LoVo (cell line): ENCODE results near the gene RPL36.
A peak's percentile ranks its signal among the peaks of the same experiment; 100 is the strongest.
"Not testable (repeated sequence)": the region's sequence is repeated elsewhere in the genome, so short reads cannot be mapped to it uniquely, and the experiment has no call there.

Experiments used
- DNase-seq: peaks from one replicate; pipeline ENCODE4 v3.0.0-alpha.2; 2016; ENCODE audit warnings: low spot score

RPL36 gene

DNA sequence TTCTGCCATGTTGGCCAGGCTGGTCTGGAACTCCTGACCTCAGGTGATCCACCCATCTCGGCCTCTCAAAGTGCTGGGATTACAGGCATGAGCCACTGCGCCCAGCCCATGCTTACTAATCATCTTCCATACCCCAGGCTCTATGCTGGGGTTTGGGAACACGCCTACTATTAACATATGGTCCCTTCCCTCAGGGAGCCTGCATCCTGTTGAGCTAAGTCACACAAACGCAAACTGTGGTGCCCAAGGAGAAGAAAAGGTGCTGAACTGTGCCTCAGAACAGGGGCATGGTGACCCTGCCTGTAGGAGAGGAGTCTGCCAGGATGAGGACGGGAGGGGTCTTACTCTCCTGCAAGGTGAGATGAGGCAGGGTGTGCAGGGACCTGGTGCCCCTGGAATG lies 15.4 kb upstream of the RPL36 start:
- DNase-seq: no peak

DNA sequence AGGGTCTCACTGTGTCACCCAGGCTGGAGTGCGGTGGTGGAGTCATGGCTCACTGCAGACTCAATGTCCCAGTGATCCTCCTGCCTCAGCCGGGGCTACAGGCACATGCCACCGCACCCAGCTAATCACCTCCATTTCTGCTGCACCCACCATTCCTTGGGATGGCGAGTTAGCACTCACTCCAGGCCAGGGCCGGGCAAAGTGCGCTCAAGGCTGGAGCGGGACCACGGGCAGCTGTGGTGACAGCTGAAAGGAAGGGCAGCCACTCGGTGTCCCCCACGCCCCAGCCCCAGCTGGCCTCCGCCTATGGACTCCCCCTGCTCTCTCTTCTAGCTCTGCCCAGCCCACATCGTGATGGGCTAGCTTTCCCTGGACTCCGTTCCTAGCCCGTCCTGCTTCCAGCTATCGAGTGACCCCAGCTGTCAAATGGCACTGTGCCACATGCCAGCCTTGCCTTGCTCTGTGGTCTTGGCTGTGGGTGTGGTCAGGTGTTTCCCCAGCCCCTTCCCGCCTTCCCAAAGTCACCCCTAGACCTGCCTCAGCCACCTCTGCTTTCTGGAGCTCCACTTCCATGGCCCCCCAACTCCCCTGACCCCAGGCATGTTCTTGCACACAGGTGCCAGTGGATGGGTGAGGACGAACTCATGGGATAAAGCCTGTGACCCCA lies 13.9 kb upstream of the RPL36 start:
- DNase-seq: no peak

DNA sequence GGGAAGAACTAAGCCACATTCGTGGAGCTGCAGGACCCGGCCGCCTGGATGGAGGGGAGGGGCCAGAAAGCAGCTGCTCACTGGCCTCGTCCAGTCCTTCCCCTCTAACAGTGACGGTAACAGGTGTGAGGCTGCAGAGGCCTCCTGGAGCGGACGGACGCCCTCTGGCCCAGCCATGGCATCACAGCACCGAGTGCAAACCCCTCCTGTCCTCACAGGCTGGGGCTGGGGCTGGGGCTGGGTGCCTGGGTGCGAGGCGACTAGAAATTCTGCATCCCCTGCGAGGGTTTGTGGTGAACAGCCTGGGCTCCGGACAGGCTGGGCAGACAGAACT lies 13.4 kb upstream of the RPL36 start:
- DNase-seq: no peak

DNA sequence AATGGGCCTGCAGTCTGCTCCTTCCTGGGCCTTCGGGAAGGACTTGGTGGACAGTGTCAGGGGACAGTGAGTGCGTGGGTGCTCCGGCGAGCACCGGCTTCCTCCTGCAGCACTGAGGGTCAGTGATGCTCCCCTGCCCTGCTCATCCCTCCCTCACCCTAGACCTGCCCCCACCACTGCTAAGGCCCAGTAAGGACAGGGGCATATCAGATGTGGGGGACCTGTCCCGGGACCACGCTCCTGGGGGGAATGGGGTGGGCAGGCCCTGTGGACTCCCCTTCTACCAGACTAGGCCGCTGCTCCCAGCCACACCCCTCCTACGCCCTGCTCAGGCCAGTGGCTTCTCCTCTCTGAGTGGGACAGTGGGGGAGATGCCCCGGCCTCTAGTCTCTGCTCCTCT lies 13.0 kb upstream of the RPL36 start:
- DNase-seq: no peak

DNA sequence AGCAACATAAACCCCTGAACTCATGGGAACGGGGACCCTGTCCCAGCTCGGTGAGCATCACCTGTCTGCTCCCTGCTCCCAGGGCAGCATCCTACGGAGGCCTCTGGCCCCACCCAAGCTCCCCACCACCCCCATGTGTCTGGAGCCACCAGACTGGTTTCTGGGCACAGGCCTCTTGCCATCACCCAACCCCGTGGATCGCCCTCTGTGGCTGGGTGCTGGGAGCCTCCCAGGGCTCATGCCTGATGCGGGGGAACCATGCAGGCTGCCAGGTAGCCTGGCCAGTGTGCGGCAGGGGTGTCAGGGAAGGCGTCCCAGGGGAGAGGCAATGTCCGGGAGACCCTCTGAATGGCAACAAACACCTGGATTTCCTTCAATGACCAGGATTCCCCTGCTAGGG lies 12.5 kb upstream of the RPL36 start:
- no peak for DNase-seq

DNA sequence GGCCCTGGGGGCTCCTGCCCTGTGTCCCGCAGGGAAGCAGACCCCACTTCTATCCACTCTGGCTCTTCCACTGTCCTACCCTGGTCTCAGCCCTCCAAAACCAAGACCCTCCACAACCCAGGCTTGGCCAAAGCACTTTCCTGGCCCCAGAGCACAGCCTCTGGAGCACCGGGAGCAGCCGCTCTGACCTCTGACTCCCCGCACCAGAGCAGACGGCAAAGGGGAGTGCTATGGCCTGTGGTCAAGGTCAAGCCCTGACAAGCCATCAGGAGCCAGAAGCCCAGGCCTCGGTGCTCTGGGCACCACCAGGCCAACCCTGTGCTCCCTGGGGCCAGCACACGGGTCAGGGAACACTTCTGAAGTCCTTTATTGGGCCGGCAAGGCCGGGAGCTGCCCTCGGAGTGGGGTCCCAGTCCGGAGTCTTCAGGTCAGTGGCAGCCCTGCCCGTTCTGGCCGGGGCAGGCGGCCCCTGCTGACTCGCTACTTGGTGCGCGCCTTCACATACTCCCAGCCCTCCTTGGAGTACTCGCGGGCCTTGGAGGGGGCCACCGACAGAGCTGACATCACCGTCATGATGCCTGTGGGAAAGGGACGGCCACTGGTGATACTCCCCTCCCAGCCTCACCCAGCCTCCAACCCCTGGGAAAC lies 11.9 kb upstream of the RPL36 start:
- DNase-seq: no peak

DNA sequence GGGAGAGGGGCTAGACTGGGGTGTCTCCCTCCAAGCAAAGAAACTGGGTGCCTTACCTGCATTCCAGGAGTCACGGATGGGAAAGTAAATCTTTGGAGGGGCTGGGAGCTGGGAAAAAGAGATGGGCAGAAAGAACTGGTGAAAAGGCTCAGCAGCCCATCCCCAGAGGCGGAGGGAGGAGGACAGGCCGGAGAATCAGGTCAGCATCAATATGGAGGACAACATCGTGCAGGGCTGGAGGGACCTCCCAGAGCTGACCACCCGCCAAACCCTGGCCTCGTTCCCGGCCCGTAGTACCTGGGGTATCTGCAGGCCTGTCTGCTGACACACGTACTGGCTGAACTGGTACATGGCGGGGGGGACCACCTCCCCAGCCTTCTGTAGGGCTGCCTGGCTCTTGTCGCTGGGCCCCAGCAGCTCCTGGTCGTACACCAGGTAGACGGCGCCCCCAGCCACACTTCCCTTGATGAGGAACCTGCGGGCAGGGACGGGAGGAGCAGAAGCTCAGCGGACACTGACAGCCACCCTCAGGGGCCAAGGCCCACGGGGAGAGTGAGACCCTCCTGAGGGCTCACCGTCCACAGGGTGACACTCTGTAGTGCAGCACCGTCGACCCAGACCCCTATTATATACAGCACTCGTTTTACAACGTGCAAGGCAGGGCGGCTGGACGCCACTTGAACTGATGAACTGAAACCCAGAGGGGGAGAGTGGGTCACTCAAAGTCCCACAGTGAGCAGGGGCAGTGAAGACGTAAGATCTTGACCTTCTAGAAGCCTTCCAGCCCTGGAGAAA lies 10.6 kb upstream of the RPL36 start:
- DNase-seq: no peak

DNA sequence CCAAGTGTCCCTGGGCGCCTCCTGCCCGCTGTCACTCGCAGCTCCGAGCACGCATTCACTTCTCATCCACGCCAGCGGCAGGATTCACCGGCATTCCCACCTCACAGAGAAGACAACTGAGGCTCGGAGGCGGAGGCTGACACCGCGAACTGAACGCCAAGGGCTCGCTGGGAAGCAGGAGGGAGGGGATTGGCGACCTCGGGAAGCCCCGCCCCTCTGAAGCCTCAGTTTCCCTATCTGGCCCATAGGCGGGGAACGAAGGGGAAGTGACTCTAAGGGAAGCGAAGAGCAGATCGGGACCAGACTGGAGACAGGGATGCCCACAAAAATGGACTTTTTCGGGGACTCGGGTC lies 10.0 kb upstream of the RPL36 start:
- DNase-seq: no peak

DNA sequence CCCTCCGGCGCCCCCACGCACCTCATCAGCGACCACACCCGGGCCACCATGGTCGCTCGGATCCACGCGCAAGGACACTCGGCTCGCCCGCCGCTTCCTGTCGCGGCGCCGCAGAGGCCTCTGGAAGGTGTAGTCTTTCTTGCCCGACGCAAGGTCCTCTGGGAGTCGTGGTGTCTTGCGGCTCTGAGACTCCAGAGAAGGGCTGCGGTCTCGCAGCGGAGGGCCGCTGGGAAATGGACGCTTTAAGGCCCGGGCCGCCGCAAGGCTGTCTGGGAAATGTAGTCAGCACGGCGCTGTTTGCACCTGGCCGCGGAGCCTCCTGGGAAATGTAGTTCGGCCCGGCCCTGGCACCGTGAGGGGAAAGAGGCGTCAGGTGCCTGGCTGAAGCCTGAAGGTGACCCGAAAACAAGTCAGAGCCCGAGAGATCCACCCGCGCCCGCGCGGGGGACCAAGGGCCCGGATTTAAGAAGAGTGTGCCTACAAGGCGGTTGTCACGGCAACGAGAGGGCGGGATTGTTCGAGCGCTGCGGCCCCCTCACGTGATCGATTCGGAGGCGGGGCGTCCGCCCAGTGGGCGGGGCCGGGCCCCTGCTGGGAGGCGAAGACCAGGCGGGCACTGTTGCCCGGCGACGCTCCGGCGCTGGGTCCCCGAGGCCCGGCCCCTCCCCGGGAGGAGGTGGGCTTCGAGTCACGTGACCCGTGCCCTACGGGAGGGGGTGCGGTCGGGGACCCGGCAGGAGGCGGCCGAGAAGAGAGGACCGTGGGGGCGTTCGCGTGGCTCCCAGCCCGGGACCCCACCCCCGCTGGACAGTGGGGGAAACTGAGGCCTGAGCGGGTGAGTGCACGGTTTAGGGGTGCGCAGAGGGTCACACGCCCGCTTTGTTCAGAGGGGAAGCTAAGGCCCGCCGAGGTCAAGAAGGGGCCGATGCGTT lies 9.4 kb upstream of the RPL36 start, which contains the start of the genes HSD11B1L and MICOS13:
Gene HSD11B1L (plus strand): TSS at position 591 of the 932 bp plus-strand sequence. CDS start 3,806 bp downstream, outside the sequence.
Gene MICOS13 (minus strand): TSS at position 80 of the 932 bp plus-strand sequence. CDS start 30 bp downstream, at position 50.
- DNase-seq: peak; percentile 98

DNA sequence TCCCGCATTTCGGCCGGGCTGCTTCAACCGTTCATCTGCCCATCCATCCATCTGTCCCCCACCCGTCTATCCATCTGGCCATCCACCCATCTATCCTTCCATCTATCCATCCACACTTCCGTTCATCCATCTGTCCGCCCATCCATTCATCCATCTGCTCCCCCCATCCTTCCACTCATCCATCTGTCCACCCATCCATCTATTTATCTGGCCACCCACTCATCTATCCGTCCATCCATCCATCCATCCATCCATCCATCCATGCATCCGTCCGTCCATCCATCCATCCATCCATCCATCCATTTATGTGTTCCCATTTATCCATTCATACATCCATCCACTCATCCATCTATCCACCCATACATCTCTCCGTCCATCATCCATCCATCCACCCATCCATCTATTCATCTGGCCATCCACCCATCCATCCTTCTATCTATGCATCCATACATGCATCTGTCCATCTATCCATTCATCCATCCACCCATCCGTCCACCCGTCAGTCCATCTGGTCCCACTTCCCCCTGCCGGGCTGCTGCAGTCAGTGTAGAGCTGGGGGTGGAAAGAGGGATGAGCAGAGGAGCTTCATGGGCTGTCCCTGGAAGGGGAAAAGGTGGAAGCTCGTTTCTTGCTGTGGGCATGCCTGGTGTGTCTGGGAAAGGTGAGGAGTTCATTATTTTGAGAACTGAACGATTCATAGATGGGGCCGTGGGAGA lies 8.5 kb upstream of the RPL36 start:
- DNase-seq: no peak

DNA sequence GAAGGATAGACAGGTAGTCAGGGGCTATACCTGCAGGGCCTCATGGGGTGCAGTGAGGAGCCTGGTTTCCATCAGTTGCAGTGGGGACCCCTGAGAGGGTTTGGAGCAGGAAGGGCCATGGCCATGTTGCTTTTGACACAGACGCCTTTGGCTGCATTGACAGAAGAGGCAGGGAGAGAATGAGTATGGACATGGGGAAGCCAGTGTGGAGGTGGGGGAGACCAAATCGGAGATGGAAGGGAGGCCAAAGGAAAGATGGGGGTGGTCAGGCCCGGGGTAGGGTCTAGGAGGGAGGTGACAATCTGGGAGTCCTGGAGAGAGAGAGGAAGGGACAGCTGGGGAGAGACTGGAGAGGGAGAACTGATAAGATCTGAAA lies 8.0 kb upstream of the RPL36 start:
- DNase-seq: no peak

DNA sequence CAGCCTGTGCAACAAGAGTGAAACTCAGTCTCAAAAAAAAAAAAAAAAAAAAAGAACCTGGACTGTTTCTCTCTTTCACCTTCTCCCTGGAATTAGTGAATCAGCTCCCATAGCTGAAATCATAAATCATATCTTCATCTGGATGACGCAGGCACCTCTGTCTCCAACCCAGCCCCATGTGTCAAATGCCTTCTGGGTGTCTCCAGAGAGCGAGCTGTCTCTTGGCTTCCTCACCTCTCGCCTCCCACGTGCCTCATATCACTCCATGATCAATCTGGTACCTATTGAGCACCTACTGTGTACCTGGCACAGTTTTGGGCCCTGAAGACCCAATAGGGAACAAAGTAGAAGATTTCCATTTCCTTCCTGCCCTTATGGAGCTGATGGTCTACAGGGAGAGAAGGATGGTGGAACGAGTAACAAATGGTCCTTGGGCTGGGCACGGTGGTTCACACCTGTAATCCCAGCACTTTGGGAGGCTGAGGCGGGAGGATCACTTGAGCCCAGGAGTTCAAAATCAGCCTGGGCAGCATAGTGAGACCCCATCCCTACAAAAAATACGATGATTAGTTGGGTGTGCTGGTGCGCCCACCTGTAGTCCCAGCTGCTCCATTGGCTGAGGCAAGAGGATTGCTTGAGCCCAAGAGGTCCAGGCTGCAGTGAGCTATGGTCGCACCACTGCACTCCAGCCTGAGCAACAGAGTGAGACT lies 6.8 kb upstream of the RPL36 start:
- DNase-seq: no peak

DNA sequence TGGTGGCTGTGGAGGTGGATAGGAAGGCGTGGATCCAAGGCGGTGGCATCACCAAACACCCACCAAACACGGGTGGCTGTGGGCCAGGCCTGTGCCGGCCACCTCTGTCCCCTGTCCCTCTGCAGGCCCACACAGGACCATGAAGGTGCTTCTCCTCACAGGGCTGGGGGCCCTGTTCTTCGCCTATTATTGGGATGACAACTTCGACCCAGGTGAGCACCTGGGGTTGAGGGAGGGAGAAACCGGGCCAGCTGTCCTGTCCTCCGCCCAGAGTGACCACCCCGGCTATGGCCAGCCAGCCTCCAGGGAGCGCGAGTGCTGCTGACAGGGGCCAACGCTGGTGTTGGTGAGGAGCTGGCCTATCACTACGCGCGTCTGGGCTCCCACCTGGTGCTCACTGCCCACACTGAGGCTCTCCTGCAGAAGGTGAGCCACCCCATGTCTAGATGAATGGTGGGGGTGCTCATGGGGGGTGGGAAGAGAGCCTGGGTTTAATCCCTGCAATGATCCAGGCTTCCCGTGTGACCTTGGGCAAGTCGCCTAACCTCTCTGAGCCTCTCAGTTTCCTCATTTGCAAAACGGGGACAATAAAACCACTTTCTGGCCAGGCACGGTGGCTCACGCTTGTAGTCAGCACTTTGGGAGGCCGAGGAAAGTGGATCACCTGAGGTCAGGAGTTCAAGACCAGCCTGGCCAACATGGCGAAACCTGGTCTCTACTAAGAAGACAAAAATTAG lies 5.2 kb upstream of the RPL36 start:
- DNase-seq: no peak

DNA sequence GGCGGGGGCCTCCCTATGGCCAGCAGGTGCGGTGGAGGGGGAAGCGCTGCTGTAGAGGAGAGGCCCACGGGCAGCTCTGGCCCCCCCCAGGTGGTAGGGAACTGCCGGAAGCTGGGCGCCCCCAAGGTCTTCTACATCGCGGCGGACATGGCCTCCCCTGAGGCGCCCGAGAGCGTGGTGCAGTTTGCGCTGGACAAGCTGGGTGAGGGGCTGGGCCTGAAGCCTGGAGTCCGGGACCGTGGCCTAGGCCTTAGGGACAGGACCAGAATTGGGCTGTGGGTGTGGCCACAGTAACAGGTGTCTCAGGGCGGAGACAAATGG lies 3.8 kb upstream of the RPL36 start:
- DNase-seq: no peak

DNA sequence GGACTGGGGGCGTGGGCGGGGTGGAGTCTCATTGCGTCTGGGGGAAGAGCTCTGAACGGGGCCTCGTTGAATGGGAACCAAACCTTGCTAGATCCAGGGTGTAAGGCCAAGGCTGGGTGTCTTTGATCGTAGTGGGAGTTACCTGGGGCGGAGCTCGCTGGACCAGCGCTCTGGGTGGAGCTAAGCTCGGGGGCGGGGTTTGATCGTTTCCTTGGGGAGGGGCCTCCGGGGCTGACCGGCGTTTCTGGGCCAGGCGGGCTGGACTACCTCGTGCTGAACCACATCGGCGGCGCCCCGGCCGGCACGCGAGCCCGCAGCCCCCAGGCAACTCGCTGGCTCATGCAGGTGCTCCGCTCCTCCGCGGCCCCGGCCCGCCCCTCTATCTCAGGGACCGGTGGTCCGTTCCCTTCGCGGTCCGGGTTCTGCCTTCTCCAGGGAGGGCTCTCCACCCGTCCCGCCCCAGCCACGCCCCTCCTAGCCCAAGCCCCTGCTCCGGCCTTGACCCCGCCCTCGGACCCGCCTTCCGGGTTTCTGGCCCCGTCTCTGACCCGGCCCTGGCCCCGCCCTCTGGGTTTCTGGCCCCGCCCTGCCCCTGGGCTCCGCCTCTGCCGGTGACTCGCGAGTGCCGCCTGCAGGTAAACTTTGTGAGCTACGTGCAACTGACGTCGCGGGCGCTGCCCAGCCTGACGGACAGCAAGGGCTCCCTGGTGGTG lies 3.3 kb upstream of the RPL36 start:
- peak; percentile 95 for DNase-seq

DNA sequence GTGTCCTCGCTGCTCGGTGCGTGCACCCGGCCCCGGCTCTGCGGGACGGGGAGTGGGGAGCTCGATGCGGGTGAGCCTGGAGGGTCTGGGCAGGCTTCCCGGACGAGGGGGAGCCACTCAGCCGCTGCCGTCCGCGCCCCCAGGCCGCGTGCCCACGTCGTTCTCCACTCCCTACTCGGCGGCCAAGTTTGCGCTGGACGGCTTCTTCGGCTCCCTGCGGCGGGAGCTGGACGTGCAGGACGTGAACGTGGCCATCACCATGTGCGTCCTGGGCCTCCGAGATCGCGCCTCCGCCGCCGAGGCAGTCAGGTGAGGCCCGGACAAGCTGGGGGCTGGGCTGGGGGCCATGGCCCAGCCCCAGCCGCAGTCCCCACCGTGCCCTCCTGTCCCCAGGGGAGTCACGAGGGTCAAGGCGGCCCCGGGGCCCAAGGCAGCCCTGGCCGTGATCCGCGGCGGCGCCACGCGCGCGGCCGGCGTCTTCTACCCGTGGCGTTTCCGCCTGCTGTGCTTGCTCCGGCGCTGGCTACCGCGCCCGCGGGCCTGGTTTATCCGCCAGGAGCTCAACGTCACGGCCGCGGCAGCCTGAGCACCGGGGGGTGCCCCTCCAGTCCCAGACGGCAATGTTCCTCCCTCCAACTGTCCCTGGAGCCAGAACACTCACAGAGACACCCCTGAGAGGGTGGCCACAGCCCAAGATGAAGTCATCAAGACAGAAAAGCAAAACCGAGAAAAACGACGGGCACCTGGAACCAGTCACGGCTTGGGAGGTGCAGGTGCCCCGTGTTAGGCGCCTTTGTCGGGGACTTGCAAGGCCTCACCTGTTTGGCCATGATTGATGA lies 2.5 kb upstream of the RPL36 start:
- no peak for DNase-seq

DNA sequence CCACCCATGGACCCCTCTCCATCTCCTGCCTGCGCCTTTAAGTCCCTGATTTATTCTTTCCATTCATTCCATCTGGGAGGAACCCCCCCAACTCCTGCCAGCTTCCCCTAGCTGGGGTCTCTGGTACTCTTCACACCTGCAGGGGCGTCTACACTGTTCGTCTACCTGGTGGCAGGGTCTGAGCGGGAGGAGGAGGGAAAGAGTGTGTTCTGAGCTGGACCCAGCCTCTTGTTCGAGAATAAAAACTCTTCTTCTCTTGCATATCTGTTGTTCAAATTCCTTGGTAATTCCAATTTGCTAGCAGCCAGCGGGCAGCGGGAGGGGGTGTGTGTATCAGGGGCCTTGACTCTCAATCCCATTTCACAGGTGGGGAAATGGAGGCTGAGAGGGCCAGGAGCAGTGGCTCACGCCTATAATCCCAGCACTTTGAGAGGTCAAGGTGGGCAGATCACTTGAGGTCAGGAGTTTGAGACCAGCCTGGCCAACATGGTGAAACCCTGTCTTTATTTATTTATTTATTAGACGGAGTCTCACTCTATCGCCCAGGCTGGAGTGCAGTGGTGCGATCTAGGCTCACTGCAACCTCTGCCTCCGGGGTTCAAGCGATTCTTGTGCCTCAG lies 1.7 kb upstream of the RPL36 start:
- not testable (repeated sequence) for DNase-seq
